Fibroblast of lung (primary cell): ENCODE results near the gene DUS3L. TPM values are rescaled to one million over a fixed set of nuclear protein-coding genes. Genes with fewer than 3 reads are reported as not detected.

Source experiments
- DNase-seq, 2 donors: peaks; one replicate each; pipeline versions ENCODE4 v3.0.0 to v3.0.0-alpha.2; 2010; ENCODE audit warnings: low read depth in 2 of 2
- H2AFZ ChIP-seq: 2 replicates; pipeline ENCODE4 v1.5.1; 2012; ENCODE audit warnings: low read length, control low read depth, inconsistent platforms
- H3K27ac ChIP-seq: 2 replicates; pipeline ENCODE4 v1.5.1; 2011; ENCODE audit warnings: low read length, control low read depth; ENCODE audit not compliant: insufficient read depth
- H3K27me3 ChIP-seq: 2 replicates; pipeline ENCODE4 v1.5.1; 2011; ENCODE audit warnings: mild to moderate bottlenecking, low read length; ENCODE audit not compliant: control insufficient read depth, insufficient read depth
- H3K36me3 ChIP-seq: 2 replicates; pipeline ENCODE4 v1.5.1; 2011; ENCODE audit warnings: low read length; ENCODE audit not compliant: control insufficient read depth, insufficient read depth
- H3K4me1 ChIP-seq: 2 replicates; pipeline ENCODE4 v1.5.1; 2011; ENCODE audit warnings: low read length; ENCODE audit not compliant: control insufficient read depth, insufficient read depth; ENCODE audit errors: extremely low read depth
- H3K4me2 ChIP-seq: 2 replicates; pipeline ENCODE4 v1.5.1; 2011; ENCODE audit warnings: low read length, control low read depth; ENCODE audit not compliant: insufficient read depth; ENCODE audit errors: extremely low read depth
- H3K4me3 ChIP-seq, 4 experiments: fragments of 200-600 bp in 1 of 4; sonication (generic) in 1 of 4; replicated peaks in 1 of 4; 2 replicates each; pipeline ENCODE4 v1.5.1; 2011 to 2016; ENCODE audit warnings: low read length in 4 of 4, low read depth in 3 of 4, mild to moderate bottlenecking in 3 of 4, control low read depth in 2 of 4, inconsistent platforms in 1 of 4, mixed read lengths in 1 of 4; ENCODE audit not compliant: insufficient read depth in 1 of 4; ENCODE audit errors: control extremely low read depth in 1 of 4
- H3K79me2 ChIP-seq: 2 replicates; pipeline ENCODE4 v1.5.1; 2012; ENCODE audit warnings: mild to moderate bottlenecking, low read length, inconsistent platforms; ENCODE audit not compliant: control insufficient read depth, insufficient read depth
- H3K9ac ChIP-seq: 2 replicates; pipeline ENCODE4 v1.5.1; 2011; ENCODE audit warnings: mild to moderate bottlenecking, low read length, control low read depth; ENCODE audit not compliant: insufficient read depth
- H3K9me3 ChIP-seq: 2 replicates; pipeline ENCODE4 v1.5.1; 2012; ENCODE audit warnings: low read depth, low read length; ENCODE audit not compliant: control insufficient read depth, insufficient read depth
- H4K20me1 ChIP-seq: 2 replicates; pipeline ENCODE4 v1.5.1; 2011; ENCODE audit warnings: low read length; ENCODE audit not compliant: control insufficient read depth, insufficient read depth; ENCODE audit errors: extremely low read depth
- CTCF ChIP-seq, 2 donors: IDR thresholded peaks in 1 of 2; conservative IDR thresholded peaks in 1 of 2; 1 replicate in 1 of 2; 2 replicates in 1 of 2; pipeline ENCODE4 v1.5.1; 2011 to 2012; ENCODE audit warnings: low read length in 2 of 2, control low read depth in 1 of 2, inconsistent platforms in 1 of 2, low read depth in 1 of 2, mild to moderate bottlenecking in 1 of 2
- EZH2 ChIP-seq: IDR thresholded peaks from 2 replicates; pipeline ENCODE4 v1.5.1; 2012; ENCODE audit warnings: low read length, control low read depth, mild to moderate bottlenecking; ENCODE audit errors: missing control alignments
- polyA plus RNA-seq, 2 donors: library from polyadenylated mRNA; depleted of rRNA in 1 of 2; stranded (reverse) in 1 of 2; unstranded in 1 of 2; fragments of >200 nt; gene quantifications; 2 replicates each; pipeline ENCODE4 v1.2.1, GENCODE V29; 2011 to 2012; ENCODE audit warnings: missing spikeins in 1 of 2
- total RNA-seq: library from RNA; depleted of rRNA; stranded (reverse); fragments of >200 nt; gene quantifications from 2 replicates; pipeline ENCODE4 v1.2.1, GENCODE V29; 2014

Gene DUS3L
- total and polyA plus RNA-seq, 2 donors (not counting 1 experiment from before 2014, with no cell fraction given) = 8.8 to 18.7 TPM

GRCh38 chr19:5786593-5787408 lies 4.2 kb downstream of the DUS3L start:
- no peak overlapping the region for H3K4me2 ChIP-seq
- DNase-seq = no peak
- H3K36me3 ChIP-seq = peaks cover 38% of the 10 kb centered on the region
- H4K20me1 ChIP-seq = no peaks in the 10 kb centered on the region
- no peaks in the 10 kb centered on the region for H3K27me3 ChIP-seq
- no peak overlapping the region for H2AFZ ChIP-seq
- H3K4me3 ChIP-seq = no peak overlapping the region
- H3K4me1 ChIP-seq = peaks cover 4% of the 10 kb centered on the region
- H3K9me3 ChIP-seq = no peaks in the 10 kb centered on the region
- peaks cover 6% of the 10 kb centered on the region for H3K79me2 ChIP-seq
- no peak overlapping the region for H3K9ac ChIP-seq
- no peak overlapping the region for H3K27ac ChIP-seq
- TF ChIP-seq CTCF (conservative IDR thresholded peaks at IDR 0.05 in 1 of 2, IDR thresholded peaks at IDR 0.05 in 1 of 2; ENCODE audit: low read depth in 1 of 2, low read length in 2 of 2) = no peak
- TF ChIP-seq EZH2 = no peak

GRCh38 chr19:5785423-5785822 lies 5.5 kb downstream of the DUS3L start:
- no peaks in the 10 kb centered on the region for H3K27me3 ChIP-seq
- peaks cover 38% of the 10 kb centered on the region for H3K36me3 ChIP-seq
- no peak overlapping the region for H3K4me2 ChIP-seq
- no peaks in the 10 kb centered on the region for H3K9me3 ChIP-seq
- H3K27ac ChIP-seq = no peak overlapping the region
- peaks cover 6% of the 10 kb centered on the region for H3K79me2 ChIP-seq
- no peak overlapping the region for H3K4me3 ChIP-seq
- peaks cover 4% of the 10 kb centered on the region for H3K4me1 ChIP-seq
- no peaks in the 10 kb centered on the region for H4K20me1 ChIP-seq
- no peak overlapping the region for H2AFZ ChIP-seq
- H3K9ac ChIP-seq = no peak overlapping the region
- no peak for DNase-seq
- TF ChIP-seq CTCF (conservative IDR thresholded peaks at IDR 0.05 in 1 of 2, IDR thresholded peaks at IDR 0.05 in 1 of 2; ENCODE audit: low read depth in 1 of 2, low read length in 2 of 2) = no peak
- TF ChIP-seq EZH2 = no peak

- TF ChIP-seq CTCF (conservative IDR thresholded peaks at IDR 0.05 in 1 of 2, IDR thresholded peaks at IDR 0.05 in 1 of 2; ENCODE audit: low read depth in 1 of 2, low read length in 2 of 2) (no peak), EZH2 (no peak)
- Histone ChIP-seq H4K20me1 (no peaks in the 10 kb centered on the region), H3K27ac (no peak within 1 kb of the TSS), H3K36me3 (peaks cover 34% of the 10 kb centered on the region), H3K27me3 (no peaks in the 10 kb centered on the region), H3K79me2 (no peaks in the 10 kb centered on the region), H3K4me3 (no peak within 1 kb of the TSS), H3K9me3 (no peaks in the 10 kb centered on the region), H2AFZ (no peak within 1 kb of the TSS), H3K4me2 (no peak within 1 kb of the TSS), H3K4me1 (no peaks in the 10 kb centered on the region), H3K9ac (no peak within 1 kb of the TSS)
- no peak for DNase-seq
Measured at GRCh38 chr19:5784581-5785147, 6.3 kb downstream of the DUS3L start, which contains the start of gene PRR22. PRR22 (minus strand) TSS chr19:5784746; CDS start chr19:5784660, 86 bp downstream.
